H1 (cell line): ENCODE measurements around the gene SNX33. TPM values are rescaled to one million over a fixed set of nuclear protein-coding genes. Genes with fewer than 3 reads are reported as not detected.

Source experiments
- CHD7 ChIP-seq: fragments of 300-600 bp; sonication (generic); IDR thresholded peaks from 2 replicates; pipeline ENCODE4 v1.7.1; 2012; ENCODE audit warnings: low read length, moderate library complexity, mild to moderate bottlenecking, inconsistent platforms; ENCODE audit not compliant: insufficient replicate concordance
- NRF1 ChIP-seq: IDR thresholded peaks from 2 replicates; pipeline ENCODE4 v1.6.1; 2011; ENCODE audit warnings: mild to moderate bottlenecking, low read depth, low read length, improper control_type of control experiment
- RBBP5 ChIP-seq: IDR thresholded peaks from 2 replicates; pipeline ENCODE4 v1.7.1; 2012; ENCODE audit warnings: low read depth, mild to moderate bottlenecking, inconsistent platforms, low read length, moderate library complexity, borderline replicate concordance
- YY1 ChIP-seq: IDR thresholded peaks from 2 replicates; pipeline ENCODE4 v1.6.1; 2011; ENCODE audit warnings: low read depth, mild to moderate bottlenecking, low read length
- polyA plus RNA-seq, 7 experiments: library from polyadenylated mRNA; depleted of rRNA in 3 of 7; stranded (reverse) in 5 of 7; unstranded in 2 of 7; fragments of >200 nt in 5 of 7; fragments of 200-250 nt in 2 of 7; gene quantifications; 1 replicate in 5 of 7; 2 replicates in 1 of 7; 4 replicates in 1 of 7; pipeline versions ENCODE4 v1.2.1 to v1.2.3, GENCODE V29; 2011 to 2013; ENCODE audit warnings: missing spikeins in 2 of 7, mixed read lengths in 2 of 7
- total RNA-seq: library from RNA; stranded (reverse); fragmentation: NEBNext Ultra II Directional; extraction: Animal tissue kit (Norgen Biotek cat#: 25700); gene quantifications from 2 replicates; pipeline ENCODE4 v1.2.1, GENCODE V29; 2021
- TF ChIP-seq, protein P1 (sequence below): IDR thresholded peaks from 2 replicates; pipeline ENCODE4 v1.6.1; 2011; ENCODE audit warnings: low read depth, mild to moderate bottlenecking, low read length; ENCODE audit not compliant: insufficient read depth
- TF ChIP-seq, protein P2 (sequence below): IDR thresholded peaks from 2 replicates; pipeline ENCODE4 v1.6.1; 2012; ENCODE audit warnings: low read length, inconsistent platforms

The SNX33 gene
- total and polyA plus RNA-seq, 2 of the 8 experiments (the other 6 are each of a cell fraction or from before 2014, with no cell fraction given) = 14.3 to 22.9 TPM

- TF ChIP-seq CHD7 = no peak
- TF ChIP-seq RBBP5 = no peak
- TF ChIP-seq NRF1 = no peak
- no peak for TF ChIP-seq YY1
- TF ChIP-seq, protein P1, sequence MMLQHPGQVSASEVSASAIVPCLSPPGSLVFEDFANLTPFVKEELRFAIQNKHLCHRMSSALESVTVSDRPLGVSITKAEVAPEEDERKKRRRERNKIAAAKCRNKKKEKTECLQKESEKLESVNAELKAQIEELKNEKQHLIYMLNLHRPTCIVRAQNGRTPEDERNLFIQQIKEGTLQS = no peak
- TF ChIP-seq, protein P2, sequence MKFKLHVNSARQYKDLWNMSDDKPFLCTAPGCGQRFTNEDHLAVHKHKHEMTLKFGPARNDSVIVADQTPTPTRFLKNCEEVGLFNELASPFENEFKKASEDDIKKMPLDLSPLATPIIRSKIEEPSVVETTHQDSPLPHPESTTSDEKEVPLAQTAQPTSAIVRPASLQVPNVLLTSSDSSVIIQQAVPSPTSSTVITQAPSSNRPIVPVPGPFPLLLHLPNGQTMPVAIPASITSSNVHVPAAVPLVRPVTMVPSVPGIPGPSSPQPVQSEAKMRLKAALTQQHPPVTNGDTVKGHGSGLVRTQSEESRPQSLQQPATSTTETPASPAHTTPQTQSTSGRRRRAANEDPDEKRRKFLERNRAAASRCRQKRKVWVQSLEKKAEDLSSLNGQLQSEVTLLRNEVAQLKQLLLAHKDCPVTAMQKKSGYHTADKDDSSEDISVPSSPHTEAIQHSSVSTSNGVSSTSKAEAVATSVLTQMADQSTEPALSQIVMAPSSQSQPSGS = no peak
Measured at GRCh38 chr15:75606711-75607699, 40.7 kb upstream of the SNX33 start (continued).
